Fibroblast of lung (primary cell): ENCODE measurements around the gene GOLPH3.

Experiments used
- CTCF ChIP-seq, 2 donors: IDR thresholded peaks in 1 of 2; conservative IDR thresholded peaks in 1 of 2; 1 replicate in 1 of 2; 2 replicates in 1 of 2; pipeline ENCODE4 v1.5.1; 2011 to 2012; ENCODE audit warnings: low read length in 2 of 2, control low read depth in 1 of 2, inconsistent platforms in 1 of 2, low read depth in 1 of 2, mild to moderate bottlenecking in 1 of 2
- EZH2 ChIP-seq: IDR thresholded peaks from 2 replicates; pipeline ENCODE4 v1.5.1; 2012; ENCODE audit warnings: low read length, control low read depth, mild to moderate bottlenecking; ENCODE audit errors: missing control alignments

DNA sequence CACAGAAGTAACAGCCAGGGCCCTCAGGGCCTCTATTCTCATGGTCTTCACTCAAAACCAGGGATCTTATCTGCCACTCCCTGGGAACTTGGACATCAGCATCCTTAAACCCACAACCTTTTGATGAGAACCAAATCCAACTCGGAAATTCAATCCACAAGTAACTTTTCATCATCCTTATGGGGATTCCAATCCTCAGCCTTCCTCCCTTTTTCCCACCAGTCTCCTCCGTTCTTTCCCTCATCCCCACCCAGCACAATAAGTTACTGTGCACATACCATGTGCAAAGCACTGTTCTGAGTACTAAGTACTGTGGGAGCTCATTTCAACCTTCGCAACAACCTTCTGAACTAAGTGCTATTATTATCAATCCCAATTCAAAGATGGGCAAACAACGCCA is 17.0 kb downstream of the GOLPH3 start:
- no peak for TF ChIP-seq CTCF (conservative IDR thresholded peaks at IDR 0.05 in 1 of 2, IDR thresholded peaks at IDR 0.05 in 1 of 2; ENCODE audit: low read depth in 1 of 2, low read length in 2 of 2)
- no peak for TF ChIP-seq EZH2
